Measurements from ENCODE around the gene PELI3.

GRCh38 chr11:66523611-66524010 lies 56.9 kb downstream of the PELI3 start:
- TF ChIP-seq POLR2A (IDR thresholded peaks at IDR 0.05) (no peak), CTCF (IDR thresholded peaks at IDR 0.05) (no peak)
